Activated T-helper 2 cell treated with anti-CD3 and anti-CD28 coated beads, Interferon-gamma antibody, Interleukin-2, Interleukin-4, amounts not matched to agents 10 μg/mL and 5 μg/mL and 100 μg/mL, durations not matched to agents 14 hours and 24 hours and 36 hours (primary cell): ENCODE data around the gene DDX50. TPM values are rescaled to one million over a fixed set of nuclear protein-coding genes. Genes with fewer than 3 reads are reported as not detected.

Experiments used
- DNase-seq: peaks from one replicate; pipeline ENCODE4 v3.0.0; 2021; ENCODE audit warnings: low spot score
- H3K27ac Mint-ChIP-seq: one replicate; pipeline ENCODE4 v1.8.0; 2021; ENCODE audit warnings: mixed read lengths
- H3K27me3 Mint-ChIP-seq: one replicate; pipeline ENCODE4 v1.8.0; 2021; ENCODE audit warnings: low read depth, mixed read lengths
- H3K36me3 Mint-ChIP-seq: one replicate; pipeline ENCODE4 v1.8.0; 2021; ENCODE audit warnings: low read depth, mixed read lengths
- H3K4me1 Mint-ChIP-seq: one replicate; pipeline ENCODE4 v1.8.0; 2021; ENCODE audit warnings: low read depth, mixed read lengths
- H3K4me3 Mint-ChIP-seq: one replicate; pipeline ENCODE4 v1.8.0; 2021; ENCODE audit warnings: low read depth, mild to moderate bottlenecking, moderate library complexity, mixed read lengths
- H3K9me3 Mint-ChIP-seq: one replicate; pipeline ENCODE4 v1.8.0; 2021; ENCODE audit warnings: mixed read lengths
- intact Hi-C: fragments of 100-400 bp; cut with micrococcal nuclease; formaldehyde crosslinking; loops from one replicate; pipeline ENCODE4 v1.15.1; 2023
- total RNA-seq: library from RNA; stranded (reverse); gene quantifications from 2 replicates; pipeline ENCODE4 v1.2.3, GENCODE V29; 2022

DDX50 gene
- total RNA-seq, 1 donor from 2014 or later = 63.4 TPM

- Mint-ChIP-seq H3K36me3 (no peaks in the 10 kb centered on the region), H3K4me3 (no peak overlapping the region), H3K9me3 (no peaks in the 10 kb centered on the region), H3K27me3 (peaks cover 7% of the 10 kb centered on the region), H3K4me1 (no peaks in the 10 kb centered on the region), H3K27ac (no peak overlapping the region)
- intact Hi-C loops = no loop called here
- DNase-seq = no peak
Observed at GRCh38 chr10:68876246-68877138, 24.6 kb upstream of the DDX50 start.

- Mint-ChIP-seq H3K4me1 (no peaks in the 10 kb centered on the region), H3K9me3 (no peaks in the 10 kb centered on the region), H3K27ac (no peak overlapping the region), H3K36me3 (no peaks in the 10 kb centered on the region), H3K4me3 (no peak overlapping the region), H3K27me3 (peaks cover 10% of the 10 kb centered on the region)
- no peak for DNase-seq
- intact Hi-C loops = no loop called here
Observed at GRCh38 chr10:68877482-68878110, 23.5 kb upstream of the DDX50 start.

GRCh38 chr10:68878496-68878895 is 22.6 kb upstream of the DDX50 start:
- no peaks in the 10 kb centered on the region for H3K4me1 Mint-ChIP-seq
- H3K27ac Mint-ChIP-seq = no peak overlapping the region
- H3K4me3 Mint-ChIP-seq = no peak overlapping the region
- no peaks in the 10 kb centered on the region for H3K9me3 Mint-ChIP-seq
- intact Hi-C loops = no loop called here
- H3K36me3 Mint-ChIP-seq = no peaks in the 10 kb centered on the region
- no peak for DNase-seq
- peaks cover 10% of the 10 kb centered on the region for H3K27me3 Mint-ChIP-seq

GRCh38 chr10:68879628-68880027 is 21.5 kb upstream of the DDX50 start:
- H3K27me3 Mint-ChIP-seq = peaks cover 10% of the 10 kb centered on the region
- intact Hi-C loops = no loop called here
- H3K36me3 Mint-ChIP-seq = no peaks in the 10 kb centered on the region
- DNase-seq = no peak
- no peaks in the 10 kb centered on the region for H3K9me3 Mint-ChIP-seq
- no peaks in the 10 kb centered on the region for H3K4me1 Mint-ChIP-seq
- no peak overlapping the region for H3K4me3 Mint-ChIP-seq
- H3K27ac Mint-ChIP-seq = no peak overlapping the region

GRCh38 chr10:68880181-68880580 is 20.9 kb upstream of the DDX50 start:
- H3K4me3 Mint-ChIP-seq = no peak overlapping the region
- no peaks in the 10 kb centered on the region for H3K36me3 Mint-ChIP-seq
- DNase-seq = no peak

GRCh38 chr10:68895041-68895440 is 6.1 kb upstream of the DDX50 start:
- no peaks in the 10 kb centered on the region for H3K9me3 Mint-ChIP-seq
- H3K4me3 Mint-ChIP-seq = no peak overlapping the region
- H3K4me1 Mint-ChIP-seq = peaks cover 10% of the 10 kb centered on the region
- intact Hi-C loops = no loop called here
- H3K27ac Mint-ChIP-seq = no peak overlapping the region
- peaks cover 11% of the 10 kb centered on the region for H3K27me3 Mint-ChIP-seq
- H3K36me3 Mint-ChIP-seq = no peaks in the 10 kb centered on the region
- no peak for DNase-seq

More at GRCh38 chr10:68880181-68880580, 20.9 kb upstream of the DDX50 start:
- H3K27ac Mint-ChIP-seq = no peak overlapping the region
- no peaks in the 10 kb centered on the region for H3K4me1 Mint-ChIP-seq
- H3K27me3 Mint-ChIP-seq = peaks cover 10% of the 10 kb centered on the region
- intact Hi-C loops = no loop called here
- H3K9me3 Mint-ChIP-seq = no peaks in the 10 kb centered on the region

- peak; percentile 18 for DNase-seq
- peaks cover 20% of the 10 kb centered on the region for H3K4me1 Mint-ChIP-seq
- no peaks in the 10 kb centered on the region for H3K9me3 Mint-ChIP-seq
- H3K27ac Mint-ChIP-seq = no peak overlapping the region
- peaks cover 7% of the 10 kb centered on the region for H3K27me3 Mint-ChIP-seq
- peaks cover 12% of the 10 kb centered on the region for H3K36me3 Mint-ChIP-seq
- H3K4me3 Mint-ChIP-seq = no peak overlapping the region
- intact Hi-C loops = no loop called here
Observed at GRCh38 chr10:68897336-68897741, 3.8 kb upstream of the DDX50 start.

GRCh38 chr10:68899186-68899745 is 1.8 kb upstream of the DDX50 start:
- H3K4me1 Mint-ChIP-seq = peaks cover 29% of the 10 kb centered on the region
- H3K36me3 Mint-ChIP-seq = peaks cover 25% of the 10 kb centered on the region
- no peak for DNase-seq
- no peaks in the 10 kb centered on the region for H3K9me3 Mint-ChIP-seq
- H3K4me3 Mint-ChIP-seq = peak overlapping the region; percentile 92
- intact Hi-C loops = loop anchor here (2.0 kb wide), 1 partner anchor 348 kb away; no protein-coding TSS in a partner anchor
- no peak overlapping the region for H3K27ac Mint-ChIP-seq
- peaks cover 7% of the 10 kb centered on the region for H3K27me3 Mint-ChIP-seq

GRCh38 chr10:68900427-68901104 is 549 bp upstream of the DDX50 start:
- no peak for DNase-seq
- peaks cover 36% of the 10 kb centered on the region for H3K4me1 Mint-ChIP-seq
- peak overlapping the region; percentile 92 for H3K4me3 Mint-ChIP-seq
- intact Hi-C loops = loop anchor here (1.0 to 10.0 kb wide), 10 partner anchors 56 to 569 kb away; partner anchors contain the start of genes CCAR1, DDX21, DNA2 and RUFY2
- H3K36me3 Mint-ChIP-seq = peaks cover 34% of the 10 kb centered on the region
- H3K27me3 Mint-ChIP-seq = peaks cover 3% of the 10 kb centered on the region
- no peaks in the 10 kb centered on the region for H3K9me3 Mint-ChIP-seq
- peak overlapping the region; percentile 99 for H3K27ac Mint-ChIP-seq

GRCh38 chr10:68902382-68902781 is 1.3 kb downstream of the DDX50 start:
- no peak for DNase-seq
- peaks cover 2% of the 10 kb centered on the region for H3K27me3 Mint-ChIP-seq
- peak overlapping the region; percentile 92 for H3K4me3 Mint-ChIP-seq
- H3K4me1 Mint-ChIP-seq = peaks cover 47% of the 10 kb centered on the region
- peak overlapping the region; percentile 74 for H3K27ac Mint-ChIP-seq
- intact Hi-C loops = loop anchor here (5.0 to 10.0 kb wide), 5 partner anchors 110 to 498 kb away; partner anchors contain the start of genes DNA2, RUFY2 and SRGN
- H3K9me3 Mint-ChIP-seq = no peaks in the 10 kb centered on the region
- H3K36me3 Mint-ChIP-seq = peaks cover 47% of the 10 kb centered on the region

GRCh38 chr10:68924593-68924992 is 23.5 kb downstream of the DDX50 start:
- H3K4me1 Mint-ChIP-seq = peaks cover 3% of the 10 kb centered on the region
- intact Hi-C loops = no loop called here
- H3K4me3 Mint-ChIP-seq = no peak overlapping the region
- H3K27ac Mint-ChIP-seq = no peak overlapping the region
- no peaks in the 10 kb centered on the region for H3K9me3 Mint-ChIP-seq
- DNase-seq = no peak
- H3K36me3 Mint-ChIP-seq = peaks cover 49% of the 10 kb centered on the region
- no peaks in the 10 kb centered on the region for H3K27me3 Mint-ChIP-seq

GRCh38 chr10:68925489-68925888 is 24.4 kb downstream of the DDX50 start:
- Mint-ChIP-seq H3K4me3 (no peak overlapping the region), H3K27ac (no peak overlapping the region), H3K36me3 (peaks cover 49% of the 10 kb centered on the region), H3K27me3 (no peaks in the 10 kb centered on the region), H3K9me3 (no peaks in the 10 kb centered on the region), H3K4me1 (peaks cover 1% of the 10 kb centered on the region)
- intact Hi-C loops = no loop called here
- DNase-seq = no peak
